Muscle layer of colon (tissue), 2 donors: ENCODE data around the gene NDUFS8.

Experiments used
- H3K27ac ChIP-seq: one replicate; pipeline ENCODE4 v1.7.0; 2013; ENCODE audit warnings: low read depth, mild to moderate bottlenecking, low read length, moderate library complexity
- H3K27me3 ChIP-seq, 2 donors: one replicate each; pipeline ENCODE4 v1.7.0; 2013; ENCODE audit warnings: low read length in 2 of 2, mild to moderate bottlenecking in 2 of 2; ENCODE audit not compliant: insufficient read depth in 2 of 2, control insufficient read depth in 1 of 2
- H3K36me3 ChIP-seq: one replicate; pipeline ENCODE4 v1.7.0; 2013; ENCODE audit warnings: mild to moderate bottlenecking, low read length; ENCODE audit not compliant: insufficient read depth
- H3K4me1 ChIP-seq: one replicate; pipeline ENCODE4 v1.7.0; 2013; ENCODE audit warnings: mild to moderate bottlenecking, low read length; ENCODE audit not compliant: insufficient read depth
- H3K4me3 ChIP-seq, 2 donors: one replicate each; pipeline ENCODE4 v1.7.0; 2013; ENCODE audit warnings: low read length in 2 of 2, low read depth in 1 of 2, mild to moderate bottlenecking in 1 of 2, moderate library complexity in 1 of 2
- H3K9ac ChIP-seq: one replicate; pipeline ENCODE4 v1.7.0; 2013; ENCODE audit warnings: low read length
- H3K9me3 ChIP-seq: one replicate; pipeline ENCODE4 v1.7.0; 2013; ENCODE audit warnings: mild to moderate bottlenecking, low read length
- donor health status: abdominal sarcoma.
- donor health status: Adenocarcinoma of cecum.

The NDUFS8 gene

GRCh38 chr11:68006606-68007166 lies 23.8 kb upstream of the NDUFS8 start:
- Histone ChIP-seq H3K27me3 (no peaks in the 10 kb centered on the region), H3K36me3 (no peaks in the 10 kb centered on the region), H3K4me3 (no peak overlapping the region), H3K4me1 (peaks cover 23% of the 10 kb centered on the region), H3K9ac (no peak overlapping the region), H3K9me3 (no peaks in the 10 kb centered on the region), H3K27ac (no peak overlapping the region)

DNA sequence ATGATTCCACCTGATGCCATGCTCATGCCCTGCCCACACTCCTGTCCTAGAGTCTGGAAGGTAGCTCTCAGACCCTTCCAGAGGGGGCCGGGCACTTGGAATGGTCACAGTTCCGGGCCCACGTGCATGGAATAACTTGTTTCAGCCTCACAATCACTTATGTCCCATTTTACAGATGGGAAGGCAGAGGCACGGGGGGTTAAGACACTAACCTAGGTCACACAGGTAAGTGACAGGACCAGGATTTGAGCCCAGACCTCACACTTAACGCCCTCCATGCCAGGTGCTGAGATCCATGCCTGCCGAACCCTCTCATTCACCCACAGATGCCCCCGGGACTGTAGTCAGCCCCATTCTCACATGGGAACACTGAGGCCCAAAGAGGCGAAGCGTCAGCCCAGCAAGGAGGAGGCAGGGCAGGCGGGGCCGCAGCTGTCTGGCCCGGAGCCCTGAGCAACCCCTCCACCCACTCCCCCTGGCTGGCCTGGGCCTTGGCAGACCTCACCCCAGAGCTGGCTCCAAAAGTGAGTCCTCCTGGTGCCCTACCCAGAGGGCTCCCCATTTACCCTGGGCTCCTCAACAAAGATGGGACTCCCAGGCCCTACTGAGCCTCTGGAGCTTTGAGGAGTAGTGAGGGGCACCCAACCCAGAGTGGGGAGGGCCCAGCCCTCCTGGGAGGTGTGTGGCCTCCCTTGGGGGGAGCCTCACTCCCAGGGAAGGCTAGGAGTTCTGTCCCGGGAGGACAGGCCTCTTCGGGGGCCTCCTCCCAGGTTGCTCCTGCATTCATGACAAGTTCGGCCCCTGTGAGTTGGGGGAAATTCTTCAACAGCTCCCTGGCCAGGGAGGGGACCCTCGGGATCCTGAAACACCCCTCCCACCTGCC lies 22.7 kb upstream of the NDUFS8 start:
- H3K9me3 ChIP-seq: no peaks in the 10 kb centered on the region
- no peaks in the 10 kb centered on the region for H3K27me3 ChIP-seq
- H3K4me1 ChIP-seq: peaks cover 23% of the 10 kb centered on the region
- H3K36me3 ChIP-seq: no peaks in the 10 kb centered on the region
- H3K4me3 ChIP-seq: no peak overlapping the region
- H3K27ac ChIP-seq: no peak overlapping the region
- no peak overlapping the region for H3K9ac ChIP-seq

DNA sequence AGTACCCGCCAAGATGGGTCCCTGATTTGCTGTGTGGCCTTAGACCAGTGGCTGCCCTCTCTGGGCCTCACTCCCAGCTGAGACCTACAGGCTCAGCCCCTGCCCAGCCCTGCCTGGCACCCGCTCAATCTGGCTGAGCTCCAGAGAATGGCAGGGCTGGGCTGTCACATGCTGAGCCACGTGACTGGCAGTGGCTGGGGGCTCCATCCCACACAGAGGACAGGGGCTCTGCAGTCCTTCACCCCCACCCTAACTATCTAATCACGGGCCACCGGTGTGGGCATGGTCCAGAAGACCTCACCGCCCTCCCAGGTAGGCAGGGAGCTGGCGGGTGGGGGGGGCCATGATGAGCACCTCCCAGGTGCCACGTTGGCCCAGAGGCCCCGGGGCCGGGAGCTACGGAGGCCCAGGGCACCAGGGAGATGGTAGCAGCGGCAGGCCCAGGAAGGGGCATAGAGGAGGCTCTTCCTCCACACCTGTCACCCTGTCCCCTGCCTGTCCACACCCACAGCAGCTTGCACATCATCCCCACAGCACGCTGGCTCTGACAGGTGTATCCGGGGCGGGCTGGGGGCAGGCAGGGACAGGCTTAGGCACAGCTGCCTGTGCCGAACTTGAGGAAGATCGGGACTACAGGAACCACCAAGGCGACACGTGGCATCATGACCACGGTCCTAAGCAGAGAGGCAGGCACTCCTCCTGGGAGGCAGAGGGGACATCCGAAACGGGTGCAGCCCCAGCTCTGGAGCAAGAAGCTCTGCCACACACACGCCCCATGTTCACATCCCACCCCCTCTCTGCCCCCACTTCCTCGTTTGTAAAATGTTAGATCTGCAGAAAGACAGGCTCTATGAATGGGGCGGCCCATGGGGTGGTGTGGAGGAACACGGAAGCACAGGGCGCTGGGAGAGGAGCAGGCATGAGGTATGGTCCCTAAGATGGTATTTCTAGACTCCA lies 21.8 kb upstream of the NDUFS8 start:
- peaks cover 24% of the 10 kb centered on the region for H3K4me1 ChIP-seq
- no peaks in the 10 kb centered on the region for H3K9me3 ChIP-seq
- H3K9ac ChIP-seq: no peak overlapping the region
- no peaks in the 10 kb centered on the region for H3K27me3 ChIP-seq
- H3K36me3 ChIP-seq: no peaks in the 10 kb centered on the region
- H3K27ac ChIP-seq: no peak overlapping the region
- H3K4me3 ChIP-seq: no peak overlapping the region

- H3K9me3 ChIP-seq: no peaks in the 10 kb centered on the region
- H3K4me3 ChIP-seq: no peak overlapping the region
- no peaks in the 10 kb centered on the region for H3K27me3 ChIP-seq
- peaks cover 32% of the 10 kb centered on the region for H3K4me1 ChIP-seq
- no peak overlapping the region for H3K9ac ChIP-seq
- H3K27ac ChIP-seq: peak overlapping the region; percentile 92
- no peaks in the 10 kb centered on the region for H3K36me3 ChIP-seq
Observed at GRCh38 chr11:68009391-68010089, 20.9 kb upstream of the NDUFS8 start.

DNA sequence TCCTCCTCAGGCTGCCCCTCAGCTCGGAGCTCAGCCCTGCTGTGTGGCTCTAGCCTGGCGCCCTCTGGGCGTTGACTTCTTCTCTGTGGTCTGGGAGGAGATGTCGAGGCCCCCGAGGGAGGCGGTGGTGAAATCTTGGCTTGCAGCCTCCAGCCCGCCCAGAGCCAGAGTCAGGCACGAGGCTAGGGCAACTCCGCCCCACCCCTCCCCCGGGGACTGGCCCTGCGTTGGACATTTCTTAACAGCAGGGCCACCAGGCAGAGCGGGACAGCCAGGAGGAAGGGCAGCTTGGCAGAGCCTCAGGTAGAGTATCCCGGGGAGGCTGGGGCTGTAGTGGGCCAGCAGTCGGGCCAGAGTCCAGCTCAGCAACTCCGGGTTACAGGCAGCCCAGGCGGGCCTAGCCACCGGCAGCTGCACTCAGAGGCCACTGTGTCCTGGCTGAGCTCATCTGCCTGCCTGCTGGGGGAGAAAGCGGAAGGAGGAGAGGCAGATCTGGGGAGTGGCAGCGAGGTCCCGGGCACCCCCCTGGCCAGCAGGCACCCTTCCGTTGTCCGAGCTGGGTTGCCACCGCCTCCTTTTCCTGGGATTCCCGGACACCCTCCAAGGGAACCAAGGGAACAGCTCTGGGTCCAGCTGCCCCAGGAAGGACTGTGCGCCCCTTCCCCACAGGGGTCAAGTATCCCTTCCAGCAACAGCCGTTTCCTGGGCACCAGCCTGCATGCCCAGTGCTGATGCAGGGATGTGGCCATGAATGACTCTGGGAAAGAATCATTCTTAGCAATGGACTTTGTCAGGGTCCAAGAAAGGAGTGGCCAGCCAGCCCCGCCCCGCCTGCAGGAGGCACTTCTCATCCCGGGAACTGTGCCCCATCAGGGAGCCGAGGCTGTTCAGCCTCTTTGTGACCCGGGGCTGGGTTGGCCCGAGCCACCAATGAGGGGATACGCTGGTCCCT lies 20.1 kb upstream of the NDUFS8 start, which contains the start of gene ALDH3B1:
Gene ALDH3B1 (plus strand): TSS at position 238 of the 952 bp plus-strand sequence. CDS start 4,971 bp downstream, outside the sequence.
- Histone ChIP-seq H3K27me3 (no peaks in the 10 kb centered on the region), H3K4me1 (peaks cover 34% of the 10 kb centered on the region), H3K27ac (peak within 1 kb of the TSS; percentile 92), H3K9me3 (no peaks in the 10 kb centered on the region), H3K4me3 (peak within 1 kb of the TSS; percentile 39 to 59), H3K36me3 (no peaks in the 10 kb centered on the region), H3K9ac (peak within 1 kb of the TSS; percentile 44)

DNA sequence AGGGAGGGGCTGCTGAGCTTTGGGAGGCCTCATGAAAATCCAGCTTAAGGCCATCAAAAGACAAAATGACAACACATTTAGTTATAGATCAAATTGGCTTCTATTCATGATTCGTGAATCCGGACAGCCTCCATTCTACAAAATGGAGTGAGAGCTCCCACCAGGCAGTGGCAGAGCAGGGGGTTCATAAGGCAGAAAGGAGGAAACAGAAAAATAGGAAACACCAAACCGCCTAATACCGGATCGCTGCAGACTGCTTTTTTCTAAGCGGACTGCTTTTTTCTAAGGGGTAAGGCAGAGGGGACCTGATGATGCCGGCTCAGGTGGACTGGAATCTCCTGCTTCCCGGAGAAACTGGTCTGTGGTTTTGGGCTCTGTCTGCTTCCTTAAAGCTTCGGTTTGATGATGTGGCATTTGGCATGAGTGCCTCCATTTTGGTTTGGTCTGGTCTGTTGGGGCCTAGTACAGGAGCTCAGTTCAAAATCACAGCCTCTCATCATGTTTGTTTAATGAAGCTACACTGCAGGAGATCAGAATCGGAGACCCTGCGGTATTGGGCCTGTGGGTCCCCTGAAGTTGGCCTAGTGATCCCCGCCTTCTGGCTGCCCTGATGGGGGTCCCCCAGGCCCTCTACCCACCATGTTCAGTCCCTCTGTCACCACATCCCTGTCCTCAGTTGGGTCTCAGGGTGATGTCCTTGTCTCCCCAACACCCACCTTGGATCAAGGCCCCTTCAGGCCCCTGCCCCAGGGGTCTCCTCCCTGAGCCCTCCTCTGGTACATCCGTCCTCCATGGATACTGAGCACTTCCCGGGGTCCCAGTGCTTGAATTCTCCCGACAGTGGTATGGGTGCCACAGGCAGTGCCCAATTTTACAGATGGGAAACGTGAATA lies 19.2 kb upstream of the NDUFS8 start:
- Histone ChIP-seq H3K4me3 (peak overlapping the region; percentile 39 to 59), H3K36me3 (no peaks in the 10 kb centered on the region), H3K27ac (peak overlapping the region; percentile 92), H3K9ac (peak overlapping the region; percentile 44), H3K9me3 (no peaks in the 10 kb centered on the region), H3K4me1 (peaks cover 34% of the 10 kb centered on the region), H3K27me3 (no peaks in the 10 kb centered on the region)

- Histone ChIP-seq H3K9ac (no peak overlapping the region), H3K9me3 (no peaks in the 10 kb centered on the region), H3K4me3 (no peak overlapping the region)
Observed at GRCh38 chr11:68012044-68012842, 18.2 kb upstream of the NDUFS8 start.

GRCh38 chr11:68012843-68013610 lies 17.5 kb upstream of the NDUFS8 start:
- Histone ChIP-seq H3K4me3 (no peak overlapping the region), H3K4me1 (peaks cover 34% of the 10 kb centered on the region), H3K9ac (no peak overlapping the region), H3K36me3 (no peaks in the 10 kb centered on the region), H3K9me3 (no peaks in the 10 kb centered on the region), H3K27me3 (no peaks in the 10 kb centered on the region), H3K27ac (no peak overlapping the region)

More at GRCh38 chr11:68012044-68012842, 18.2 kb upstream of the NDUFS8 start:
- no peak overlapping the region for H3K27ac ChIP-seq
- peaks cover 34% of the 10 kb centered on the region for H3K4me1 ChIP-seq
- no peaks in the 10 kb centered on the region for H3K36me3 ChIP-seq
- no peaks in the 10 kb centered on the region for H3K27me3 ChIP-seq
